ENCODE results near the gene GRIN1.

DNA sequence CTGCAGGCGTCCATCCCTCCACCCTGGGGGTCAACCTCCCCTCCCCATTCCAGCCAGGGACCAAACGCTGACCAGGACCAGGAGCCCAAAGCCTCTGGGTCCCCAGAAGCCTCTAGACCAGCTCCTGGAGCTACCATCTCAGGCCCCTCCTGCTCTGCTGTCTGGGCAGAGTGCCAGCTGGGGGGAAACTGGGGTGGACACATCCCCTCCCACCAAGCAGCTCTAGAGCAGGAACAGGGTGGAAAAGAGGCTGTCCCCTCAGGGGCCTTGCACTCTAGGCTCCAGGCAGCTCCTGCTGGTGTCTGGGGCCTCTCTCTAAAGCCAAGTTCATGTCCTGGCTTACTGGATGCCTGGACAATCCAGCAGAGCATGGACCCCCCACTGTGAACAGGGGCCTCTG, 53.9 kb downstream of the GRIN1 start:
- TF ChIP-seq, protein P1, sequence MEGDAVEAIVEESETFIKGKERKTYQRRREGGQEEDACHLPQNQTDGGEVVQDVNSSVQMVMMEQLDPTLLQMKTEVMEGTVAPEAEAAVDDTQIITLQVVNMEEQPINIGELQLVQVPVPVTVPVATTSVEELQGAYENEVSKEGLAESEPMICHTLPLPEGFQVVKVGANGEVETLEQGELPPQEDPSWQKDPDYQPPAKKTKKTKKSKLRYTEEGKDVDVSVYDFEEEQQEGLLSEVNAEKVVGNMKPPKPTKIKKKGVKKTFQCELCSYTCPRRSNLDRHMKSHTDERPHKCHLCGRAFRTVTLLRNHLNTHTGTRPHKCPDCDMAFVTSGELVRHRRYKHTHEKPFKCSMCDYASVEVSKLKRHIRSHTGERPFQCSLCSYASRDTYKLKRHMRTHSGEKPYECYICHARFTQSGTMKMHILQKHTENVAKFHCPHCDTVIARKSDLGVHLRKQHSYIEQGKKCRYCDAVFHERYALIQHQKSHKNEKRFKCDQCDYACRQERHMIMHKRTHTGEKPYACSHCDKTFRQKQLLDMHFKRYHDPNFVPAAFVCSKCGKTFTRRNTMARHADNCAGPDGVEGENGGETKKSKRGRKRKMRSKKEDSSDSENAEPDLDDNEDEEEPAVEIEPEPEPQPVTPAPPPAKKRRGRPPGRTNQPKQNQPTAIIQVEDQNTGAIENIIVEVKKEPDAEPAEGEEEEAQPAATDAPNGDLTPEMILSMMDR (conservative IDR thresholded peaks at IDR 0.05; ENCODE audit: low read length) = no peak
- TF ChIP-seq EZH2phosphoT487 (IDR thresholded peaks at IDR 0.05; ENCODE audit: borderline replicate concordance) = no peak
